NCI-H526 (cell line): Measurements from ENCODE around the gene CACNA1D.
A peak's percentile ranks its signal among the peaks of the same experiment; 100 is the strongest.

Experiments
- DNase-seq, 2 experiments: peaks; one replicate each; lab custom pipeline; 2025; lab: John Stamatoyannopoulos, UW

CACNA1D gene

DNA sequence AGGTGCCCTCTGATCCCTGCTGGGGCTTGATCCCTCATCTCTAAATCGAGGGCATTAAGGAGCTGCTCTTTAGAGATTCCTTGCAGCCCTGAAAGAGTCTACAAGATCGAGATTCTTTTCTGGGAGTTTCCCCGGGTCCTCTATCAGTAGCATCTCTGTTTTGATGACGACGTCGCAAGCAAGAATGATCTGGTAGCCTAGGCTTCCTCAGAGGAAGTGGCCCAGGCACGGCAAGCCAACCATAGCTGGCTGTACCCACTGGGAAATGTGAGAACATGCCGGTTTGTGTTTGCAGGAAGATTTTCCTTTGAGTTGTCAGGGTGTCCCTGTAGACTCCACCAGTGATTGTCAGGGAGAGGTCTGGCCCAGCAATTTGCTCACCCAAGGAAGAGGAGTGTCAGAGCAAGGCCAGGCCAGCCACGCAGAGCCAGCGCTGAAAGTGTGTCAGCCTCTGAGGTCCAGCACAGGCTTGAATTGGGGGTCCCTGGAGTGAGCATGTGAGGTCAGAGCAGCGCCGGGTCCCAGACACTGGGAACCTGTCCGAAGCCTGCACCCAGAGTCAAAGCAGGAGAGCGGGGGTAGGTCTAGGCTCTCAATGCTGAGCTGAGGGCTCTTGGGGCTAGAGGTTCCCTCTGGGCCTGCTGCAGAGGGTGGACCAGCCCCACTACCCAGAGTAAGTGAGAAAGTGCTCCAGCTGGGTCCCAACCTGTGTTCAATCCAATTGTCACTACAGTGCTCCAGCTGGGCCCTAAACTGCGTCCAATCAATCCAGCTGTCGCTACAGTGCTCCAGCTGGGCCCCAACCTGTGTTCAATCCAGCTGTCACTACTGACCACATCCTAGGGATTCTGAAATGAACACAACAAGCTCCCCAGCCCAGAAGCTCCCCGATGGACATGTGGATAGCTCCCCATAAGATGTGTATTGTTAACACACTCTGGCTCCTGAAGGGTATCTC, 256.1 kb downstream of the CACNA1D start:
- no peak for DNase-seq

DNA sequence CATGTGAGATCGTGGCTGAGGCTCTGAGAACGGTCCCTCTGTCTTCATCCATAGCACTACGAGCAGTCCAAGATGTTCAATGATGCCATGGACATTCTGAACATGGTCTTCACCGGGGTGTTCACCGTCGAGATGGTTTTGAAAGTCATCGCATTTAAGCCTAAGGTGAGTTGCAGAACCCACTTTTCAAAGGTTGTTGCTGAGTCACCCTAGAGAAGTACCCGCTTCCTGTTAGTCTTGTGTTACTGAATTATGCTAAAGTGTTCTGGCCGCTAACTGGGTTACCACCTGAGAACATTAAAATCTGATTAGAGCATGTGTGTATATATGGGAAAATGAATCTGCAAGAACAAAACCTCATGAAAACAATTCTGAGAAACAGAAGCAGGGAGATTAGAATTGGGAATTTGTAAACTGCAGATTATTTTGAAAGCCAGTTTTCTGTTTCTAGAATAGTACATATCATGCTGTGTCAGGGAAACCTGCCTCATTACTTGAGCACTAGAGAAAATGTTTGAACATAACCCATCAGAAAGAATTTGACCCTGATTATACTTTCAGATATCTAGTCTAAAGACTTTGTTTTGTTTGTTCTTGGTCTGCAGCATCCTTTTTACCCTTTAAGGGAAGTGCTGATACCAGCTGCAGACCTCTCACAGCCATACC, 259.2 kb downstream of the CACNA1D start:
- no peak for DNase-seq

DNA sequence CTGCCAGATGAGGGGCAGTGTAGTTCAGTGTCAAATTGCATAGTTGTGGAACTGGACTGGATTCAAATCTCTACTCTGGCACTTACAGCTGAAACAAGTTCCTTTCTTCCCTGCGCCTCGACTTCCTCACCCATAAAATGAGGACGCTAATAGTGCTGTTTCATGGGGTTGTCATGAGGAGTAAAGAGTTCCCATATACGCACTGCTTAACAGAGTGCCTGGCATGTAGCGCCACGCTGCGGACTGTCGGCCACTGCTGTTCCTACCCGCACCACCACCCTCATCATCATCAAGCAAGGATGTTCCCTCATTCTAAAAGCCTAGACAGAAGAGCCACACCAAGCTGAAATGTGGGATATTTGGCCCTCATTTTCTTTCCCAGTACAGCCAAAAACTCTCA, 259.9 kb downstream of the CACNA1D start:
- no peak for DNase-seq

DNA sequence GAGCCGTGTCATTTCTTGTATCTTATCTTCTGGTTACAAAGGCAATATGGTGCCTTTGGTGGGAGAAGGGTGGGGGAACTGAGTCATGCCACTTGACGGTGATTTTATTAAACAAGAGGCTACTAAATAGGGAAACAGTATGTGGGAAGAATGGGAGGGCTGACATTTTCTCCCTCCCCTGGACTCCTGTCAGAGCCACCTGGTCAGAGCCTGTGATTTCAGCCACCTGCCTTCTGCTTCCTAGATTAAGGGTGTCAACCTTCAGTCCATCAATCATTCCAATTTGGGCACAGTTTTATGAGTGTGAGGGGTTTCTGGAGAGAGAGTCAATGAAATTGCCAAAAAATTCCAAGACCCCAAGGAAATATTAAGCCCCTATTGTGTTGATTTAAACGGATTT, 264.4 kb downstream of the CACNA1D start:
- no peak for DNase-seq

DNA sequence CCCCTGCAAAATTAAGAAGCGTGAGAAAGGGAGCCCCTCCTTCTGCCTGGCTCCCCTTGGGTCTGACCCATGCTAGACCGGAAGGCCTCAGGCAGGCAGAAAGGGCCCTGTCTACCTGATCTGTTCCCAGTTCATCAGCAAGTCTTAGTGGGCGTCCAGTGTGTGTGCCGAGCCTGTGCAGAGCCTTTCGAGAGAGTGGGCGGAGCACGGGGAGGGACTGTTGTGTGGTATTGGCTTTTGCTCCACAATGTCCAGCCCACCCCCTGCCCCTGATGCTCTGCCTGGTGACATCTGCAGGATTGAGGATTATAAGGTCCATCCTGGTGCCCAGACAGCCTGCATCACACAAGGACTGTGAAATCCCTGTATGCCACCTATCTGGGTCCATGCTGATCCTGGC, 268.9 kb downstream of the CACNA1D start:
- peak in 1 of 2 experiments; percentile 3 for DNase-seq

DNA sequence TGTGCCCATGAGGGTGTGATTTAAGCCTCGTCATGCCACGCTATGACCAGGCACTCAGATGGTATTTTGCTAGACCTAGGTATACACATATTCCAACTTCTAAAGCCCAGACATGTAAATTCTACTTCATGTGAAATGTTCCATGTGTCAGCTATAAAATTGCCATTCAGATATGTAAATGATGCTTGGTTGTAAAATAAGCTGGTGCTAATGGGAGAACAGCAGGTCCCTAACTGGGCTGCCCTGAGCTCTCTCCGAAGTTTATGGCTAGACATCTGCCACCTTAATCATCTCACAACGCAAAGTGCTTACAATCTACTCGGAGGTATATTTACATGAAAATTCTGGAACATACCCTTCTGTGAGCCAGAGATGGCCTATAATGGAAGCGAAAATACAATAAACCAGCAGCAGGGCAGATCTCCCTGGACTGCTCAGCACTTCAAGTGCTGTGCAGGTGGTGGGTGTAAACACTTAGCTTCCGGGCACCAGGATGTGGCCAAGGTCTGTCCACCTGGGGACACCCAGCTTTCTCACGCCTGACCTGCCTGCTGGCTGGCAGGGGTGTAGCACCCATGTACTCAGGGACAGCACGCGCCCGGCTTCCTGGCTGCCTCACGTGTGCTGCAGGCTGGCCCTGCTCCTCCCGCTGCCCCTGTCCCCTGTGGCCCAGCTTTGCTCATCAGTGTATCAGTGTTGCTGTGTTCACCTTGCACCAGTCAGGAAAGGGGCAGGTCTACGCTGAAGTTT, 269.8 kb downstream of the CACNA1D start:
- DNase-seq = peak; percentile 64 to 70

DNA sequence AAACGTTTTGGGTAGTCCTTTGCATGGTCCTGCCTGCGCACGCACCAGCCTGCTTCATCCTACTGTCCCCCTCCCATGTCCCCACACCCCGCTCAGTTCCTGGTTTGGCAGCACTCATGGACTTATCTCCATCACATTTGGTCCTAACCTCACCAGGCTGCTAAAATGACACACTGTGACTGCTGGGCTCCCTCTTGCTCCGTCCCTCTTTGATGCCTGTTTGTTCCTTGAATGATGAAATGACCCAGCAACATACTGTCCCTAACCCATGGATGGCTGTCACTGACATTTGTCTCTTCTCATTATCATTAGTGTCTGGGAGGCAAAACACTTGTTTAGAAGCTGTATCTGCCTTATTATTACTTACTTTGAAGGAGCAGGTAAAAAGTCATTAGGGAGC, 271.3 kb downstream of the CACNA1D start:
- DNase-seq = no peak

DNA sequence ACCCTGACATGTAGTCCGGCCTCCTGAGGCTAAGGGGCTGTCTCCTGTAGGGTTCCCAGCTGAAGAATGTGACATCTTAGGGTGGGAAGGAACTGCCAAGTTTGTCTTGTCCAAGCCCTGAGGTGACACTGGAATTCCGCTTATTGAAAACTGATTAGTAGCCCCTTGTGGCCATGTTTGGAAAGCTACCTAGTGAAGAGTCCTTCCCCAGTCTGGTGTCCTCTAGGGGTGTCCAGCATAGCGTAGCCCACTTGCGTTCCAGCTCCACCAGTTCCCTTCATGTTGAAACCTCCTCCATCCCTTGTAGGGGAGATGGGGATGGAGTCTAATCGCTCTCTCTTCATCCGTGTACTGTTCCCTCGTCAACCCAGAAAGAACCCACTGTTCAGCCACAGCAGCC, 272.3 kb downstream of the CACNA1D start:
- no peak for DNase-seq

DNA sequence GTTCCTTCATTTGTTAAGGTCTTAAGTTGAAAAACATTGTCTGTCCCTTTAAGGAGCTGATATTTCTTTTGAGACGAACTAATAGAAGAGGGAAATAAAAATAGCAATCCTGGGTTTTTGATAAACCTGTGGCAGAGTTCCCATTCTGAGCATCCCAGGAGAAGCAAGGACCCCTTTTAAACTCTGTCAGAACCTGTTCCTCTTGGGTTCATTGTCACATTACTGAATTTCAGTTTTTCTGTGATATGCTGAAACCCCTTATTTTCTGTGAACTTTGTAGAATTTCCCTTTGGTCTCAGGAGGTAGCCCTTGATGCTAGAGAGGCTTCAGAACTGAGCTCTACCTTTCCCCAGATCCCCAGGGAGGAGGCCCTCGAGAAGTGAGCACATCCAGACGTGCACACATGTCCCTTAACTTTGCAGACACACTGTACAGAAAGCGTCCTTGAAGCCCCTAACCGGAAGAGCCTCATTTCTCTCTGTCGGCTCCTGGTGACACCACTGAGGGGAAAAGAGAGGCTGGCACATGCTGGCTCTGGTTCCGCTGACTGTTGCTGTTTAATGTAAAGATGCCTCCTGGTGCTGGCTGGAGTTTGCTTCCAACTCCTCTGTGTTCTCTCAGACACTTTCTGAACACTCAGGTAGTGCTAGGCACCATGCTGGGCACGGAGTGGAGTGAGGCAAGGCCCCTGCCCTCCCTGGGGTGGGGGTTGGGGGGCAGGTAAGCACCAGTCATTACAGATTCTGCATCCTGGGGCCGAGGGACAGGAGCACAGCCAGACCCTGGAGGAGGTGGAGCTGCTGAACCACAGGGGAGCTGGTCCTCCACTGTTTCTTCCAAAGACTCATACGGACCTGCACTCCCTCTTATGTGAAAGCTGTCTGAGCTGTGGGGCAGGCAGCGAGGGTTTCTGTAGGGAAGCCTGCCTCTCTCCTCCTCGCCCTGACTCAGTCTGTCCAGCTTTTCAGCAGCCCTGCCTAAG, 274.4 kb downstream of the CACNA1D start:
- DNase-seq = no peak

DNA sequence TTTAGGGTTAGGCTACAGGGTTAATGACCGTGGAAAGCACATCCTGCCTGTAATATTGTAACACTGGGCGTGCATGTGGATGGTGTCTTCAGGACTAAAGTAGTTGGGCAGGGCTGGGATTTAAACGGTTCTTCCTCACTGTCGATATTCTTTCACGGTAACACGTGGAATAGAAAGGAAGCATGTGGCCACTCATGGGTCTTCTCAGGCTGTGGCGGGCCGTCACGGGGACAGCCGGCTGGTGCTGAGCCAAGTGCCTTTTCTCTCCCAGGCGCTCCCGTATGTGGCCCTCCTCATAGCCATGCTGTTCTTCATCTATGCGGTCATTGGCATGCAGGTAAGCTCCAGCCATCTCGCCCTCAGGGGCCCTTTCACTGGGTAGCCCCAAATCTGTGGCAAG, 278.2 kb downstream of the CACNA1D start:
- no peak for DNase-seq

DNA sequence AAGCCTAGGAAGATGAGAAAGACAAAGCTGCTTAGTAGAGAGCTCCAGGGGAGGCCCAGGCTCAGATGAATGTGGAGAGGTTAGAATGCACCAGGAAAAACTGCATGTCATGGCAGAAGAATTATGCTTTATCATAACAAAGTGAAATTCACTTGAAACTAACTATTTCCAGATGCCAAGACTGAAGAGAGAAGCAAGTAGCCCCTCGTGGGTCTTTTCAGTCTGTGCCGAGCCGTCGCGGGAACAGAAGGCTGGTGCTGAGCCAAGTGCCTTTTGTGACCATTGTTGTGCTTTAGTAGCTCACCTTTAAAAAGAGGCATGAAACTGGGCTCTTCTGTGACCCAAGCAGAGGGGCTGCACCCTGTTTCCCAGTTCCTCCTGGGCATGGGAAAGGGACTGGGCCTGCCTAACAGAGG, 278.6 kb downstream of the CACNA1D start:
- DNase-seq = no peak

DNA sequence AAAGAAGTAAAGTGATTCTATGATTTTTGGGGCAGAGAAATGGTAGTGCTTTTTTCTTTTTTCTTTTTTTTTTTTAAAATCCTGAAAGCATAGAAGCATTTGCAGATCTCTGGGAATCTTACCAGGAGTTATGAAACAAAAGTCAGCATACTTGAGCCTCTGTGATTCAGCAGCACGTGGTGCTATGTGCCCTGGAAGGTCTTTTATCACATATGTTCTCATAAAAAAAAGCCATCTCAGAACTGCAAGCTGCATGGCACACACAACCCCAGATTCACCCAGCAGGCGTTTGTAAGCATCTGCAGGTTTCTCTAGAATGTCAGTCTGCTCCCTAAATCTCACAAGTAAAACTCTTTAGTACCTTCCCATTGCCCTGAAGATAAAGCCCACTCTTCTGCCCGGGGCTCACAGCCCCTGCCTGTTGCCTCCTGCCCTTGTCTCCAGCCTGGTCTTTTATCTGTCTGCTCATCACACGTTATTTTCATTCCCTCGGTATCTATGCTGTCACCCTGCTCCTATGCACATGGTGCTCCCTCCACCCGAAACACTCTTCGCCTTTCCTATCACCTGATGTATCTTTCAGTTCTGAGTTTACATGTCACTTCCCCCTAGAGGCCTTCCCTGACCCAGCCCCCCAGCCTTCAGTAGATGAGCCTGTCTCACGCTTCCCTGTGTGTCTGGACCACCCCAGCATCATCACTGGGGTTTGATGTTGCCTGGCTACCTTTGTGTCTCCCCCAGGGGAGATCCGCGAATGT, 279.4 kb downstream of the CACNA1D start:
- DNase-seq = no peak

DNA sequence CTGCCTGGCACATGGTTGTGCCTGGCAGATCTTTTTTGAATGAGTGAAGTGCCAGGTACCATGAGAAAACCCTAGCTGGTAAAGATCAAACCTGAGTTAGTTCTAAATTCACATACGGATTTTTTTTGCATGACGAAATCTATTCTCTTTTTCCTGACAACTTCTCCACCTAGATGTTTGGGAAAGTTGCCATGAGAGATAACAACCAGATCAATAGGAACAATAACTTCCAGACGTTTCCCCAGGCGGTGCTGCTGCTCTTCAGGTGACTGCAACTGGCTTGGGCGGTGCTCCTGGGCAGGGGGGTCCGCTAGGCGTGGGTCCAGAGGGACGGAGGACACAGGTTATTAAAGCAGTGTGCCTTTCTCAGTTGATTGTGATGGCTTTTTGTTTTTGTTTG, 280.0 kb downstream of the CACNA1D start:
- no peak for DNase-seq

DNA sequence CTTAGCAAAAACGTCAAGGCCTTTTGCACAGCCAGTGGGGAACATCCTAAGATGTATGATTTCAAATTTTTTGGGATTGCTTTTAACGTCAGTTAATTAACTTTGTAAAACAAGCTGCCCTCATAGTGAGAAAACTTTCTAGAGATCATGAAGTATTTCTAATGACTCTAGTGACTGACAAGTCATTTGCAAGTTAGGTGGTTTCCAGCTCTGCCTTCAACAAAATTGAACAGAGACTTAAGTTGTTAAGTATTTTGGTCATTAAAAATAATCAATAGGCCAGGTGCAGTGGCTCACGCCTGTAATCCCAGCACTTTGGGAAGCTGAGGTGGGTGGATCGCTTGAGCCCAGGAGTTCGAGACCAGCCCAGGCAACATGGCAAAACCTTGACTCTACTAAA, 280.6 kb downstream of the CACNA1D start:
- DNase-seq = no peak

DNA sequence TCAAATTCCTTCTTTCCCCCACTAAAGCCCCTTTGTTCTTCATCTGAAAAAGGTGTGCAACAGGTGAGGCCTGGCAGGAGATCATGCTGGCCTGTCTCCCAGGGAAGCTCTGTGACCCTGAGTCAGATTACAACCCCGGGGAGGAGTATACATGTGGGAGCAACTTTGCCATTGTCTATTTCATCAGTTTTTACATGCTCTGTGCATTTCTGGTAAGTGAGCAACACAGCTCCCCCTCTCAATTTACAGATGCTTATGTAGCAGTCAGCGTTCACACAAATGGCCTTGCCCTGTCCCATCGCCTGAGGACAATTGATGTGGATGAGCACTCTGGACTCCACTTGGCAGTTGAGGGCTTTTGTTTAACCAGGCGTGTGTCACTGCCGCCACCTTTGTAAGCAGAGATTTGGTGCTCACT, 281.4 kb downstream of the CACNA1D start:
- no peak for DNase-seq

DNA sequence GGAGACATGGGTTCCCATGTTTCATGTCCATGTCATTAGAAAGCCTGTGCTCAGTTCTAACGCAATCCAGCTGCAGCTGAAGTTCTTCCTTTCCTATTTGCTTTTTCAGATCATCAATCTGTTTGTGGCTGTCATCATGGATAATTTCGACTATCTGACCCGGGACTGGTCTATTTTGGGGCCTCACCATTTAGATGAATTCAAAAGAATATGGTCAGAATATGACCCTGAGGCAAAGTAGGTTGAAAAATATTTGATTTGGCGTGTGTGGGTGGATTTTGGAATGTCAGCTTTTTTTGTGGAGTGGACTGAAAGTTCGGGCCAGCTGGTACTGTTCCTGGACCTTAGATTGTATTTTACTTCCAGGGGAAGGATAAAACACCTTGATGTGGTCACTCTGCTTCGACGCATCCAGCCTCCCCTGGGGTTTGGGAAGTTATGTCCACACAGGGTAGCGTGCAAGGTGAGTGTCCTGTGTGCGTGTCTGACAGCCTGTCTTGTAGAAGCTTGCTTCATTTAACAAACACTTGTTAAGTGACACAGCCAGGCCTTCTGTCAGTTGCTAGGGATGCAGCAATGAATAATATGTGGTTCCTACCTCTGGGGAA, 282.2 kb downstream of the CACNA1D start:
- DNase-seq = no peak

DNA sequence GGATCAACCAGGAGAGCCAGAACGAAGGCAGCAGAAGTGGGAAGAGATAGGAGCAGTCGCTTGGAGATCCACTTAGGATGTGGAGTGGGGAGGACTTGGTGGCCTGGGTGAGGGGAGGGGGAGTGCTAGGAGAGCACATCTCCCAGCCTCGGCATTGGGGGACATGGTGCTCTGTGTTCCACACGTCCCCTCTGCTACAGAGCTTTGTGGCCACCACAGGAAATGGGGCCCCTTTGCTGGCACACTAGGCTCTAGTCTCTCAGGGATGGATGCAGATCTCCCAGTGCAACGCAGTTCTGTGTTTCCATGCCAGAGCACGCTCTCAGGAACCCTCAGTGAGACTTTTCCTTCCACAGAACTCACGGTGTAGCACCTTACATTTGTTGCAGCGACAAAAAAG, 283.1 kb downstream of the CACNA1D start:
- no peak for DNase-seq

DNA sequence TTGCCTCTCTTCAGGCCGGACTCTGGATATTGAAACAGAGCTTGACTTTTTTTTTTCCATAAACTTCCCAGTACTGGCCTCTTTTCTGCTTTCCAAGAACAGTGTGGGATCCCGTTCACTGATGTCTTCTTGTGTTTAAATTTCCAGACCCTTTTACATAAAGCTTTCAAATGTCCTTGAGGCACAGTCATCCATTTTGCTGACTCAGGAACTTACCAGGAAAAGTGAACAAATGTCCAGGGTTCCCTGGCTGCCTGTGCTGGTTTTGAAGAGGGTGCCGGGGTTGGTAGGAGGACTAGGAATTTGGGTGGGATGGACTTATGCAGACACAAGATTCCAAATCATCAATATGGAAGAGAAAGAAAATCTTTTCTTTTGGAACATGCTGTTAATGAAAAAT, 283.7 kb downstream of the CACNA1D start:
- DNase-seq = no peak

DNA sequence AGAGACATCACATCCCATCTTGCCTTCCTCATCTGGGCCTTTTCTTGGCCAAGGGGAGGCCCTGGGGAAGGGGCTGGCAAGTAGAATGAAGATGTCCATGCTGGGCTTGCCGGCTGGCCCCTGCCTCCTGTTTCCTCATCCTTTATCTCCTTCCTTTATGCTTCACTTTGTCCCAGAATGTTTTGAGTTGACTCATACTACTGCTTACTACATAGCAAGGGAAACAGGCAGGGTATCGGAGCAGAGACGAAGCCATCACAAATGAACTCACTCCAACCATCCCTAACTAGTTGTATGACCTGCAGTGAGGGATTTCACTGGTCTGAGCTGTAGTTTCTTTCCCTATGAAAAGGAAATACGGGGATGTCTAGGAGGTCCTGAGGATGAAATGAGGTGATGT, 285.8 kb downstream of the CACNA1D start:
- DNase-seq = no peak

DNA sequence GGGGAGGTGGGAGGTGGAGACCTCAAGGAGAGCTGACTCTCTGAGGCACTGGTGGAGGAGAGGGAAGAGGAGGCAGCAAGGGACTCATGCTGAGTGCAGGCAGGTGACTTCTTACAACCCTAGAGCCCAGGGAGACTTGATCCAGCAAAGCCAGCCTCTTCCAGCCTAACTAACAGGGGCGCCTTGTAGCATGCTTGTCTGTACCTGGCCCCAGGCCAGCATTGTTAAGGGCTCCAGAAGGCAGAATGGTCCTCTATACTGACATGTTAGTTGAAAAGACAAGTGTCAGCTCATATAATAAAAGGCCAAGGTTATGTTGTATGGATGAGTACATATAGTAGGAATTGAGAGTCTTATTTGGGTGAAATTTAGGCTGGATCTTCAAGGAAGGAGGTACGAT, 286.4 kb downstream of the CACNA1D start:
- no peak for DNase-seq
